HG03095 (cell line): ENCODE data around the gene NEK3.
"Not testable (repeated sequence)": the region's sequence is repeated elsewhere in the genome, so short reads cannot be mapped to it uniquely, and the experiment has no call there.

Experiments
- ATAC-seq: cut with Tn5 transposase; IDR thresholded peaks from one replicate; pipeline ENCODE4 v1.9.1; 2021; ENCODE audit warnings: moderate library complexity; ENCODE audit not compliant: unreplicated experiment

NEK3 gene

GRCh38 chr13:52125547-52125946 is 33.9 kb downstream of the NEK3 start:
- ATAC-seq = no peak

- no peak for ATAC-seq
Observed at GRCh38 chr13:52118595-52118994, 40.8 kb downstream of the NEK3 start.

GRCh38 chr13:52118095-52118494 is 41.3 kb downstream of the NEK3 start:
- no peak for ATAC-seq

GRCh38 chr13:52112591-52112990 is 46.8 kb downstream of the NEK3 start:
- no peak for ATAC-seq

- ATAC-seq = no peak
Observed at GRCh38 chr13:52109116-52109670, 50.2 kb downstream of the NEK3 start.

- ATAC-seq = no peak
Observed at GRCh38 chr13:52105841-52106240, 53.6 kb downstream of the NEK3 start.

- no peak for ATAC-seq
Observed at GRCh38 chr13:52104624-52105023, 54.8 kb downstream of the NEK3 start.

- no peak for ATAC-seq
Observed at GRCh38 chr13:52103386-52103785, 56.0 kb downstream of the NEK3 start.

- not testable (repeated sequence) for ATAC-seq
Observed at GRCh38 chr13:52102423-52102822, 57.0 kb downstream of the NEK3 start.

GRCh38 chr13:52097197-52097596 is 62.2 kb downstream of the NEK3 start:
- no peak for ATAC-seq

GRCh38 chr13:52096748-52097147 is 62.6 kb downstream of the NEK3 start:
- no peak for ATAC-seq

- ATAC-seq = no peak
Observed at GRCh38 chr13:52096062-52096461, 63.3 kb downstream of the NEK3 start.

- ATAC-seq = no peak
Observed at GRCh38 chr13:52092087-52092486, 67.3 kb downstream of the NEK3 start.

GRCh38 chr13:52091473-52091872 is 67.9 kb downstream of the NEK3 start:
- ATAC-seq = no peak

GRCh38 chr13:52085421-52085820 is 74.0 kb downstream of the NEK3 start:
- no peak for ATAC-seq

GRCh38 chr13:52084981-52085380 is 74.4 kb downstream of the NEK3 start:
- ATAC-seq = not testable (repeated sequence)
